ENCODE data around the gene SRC.

DNA sequence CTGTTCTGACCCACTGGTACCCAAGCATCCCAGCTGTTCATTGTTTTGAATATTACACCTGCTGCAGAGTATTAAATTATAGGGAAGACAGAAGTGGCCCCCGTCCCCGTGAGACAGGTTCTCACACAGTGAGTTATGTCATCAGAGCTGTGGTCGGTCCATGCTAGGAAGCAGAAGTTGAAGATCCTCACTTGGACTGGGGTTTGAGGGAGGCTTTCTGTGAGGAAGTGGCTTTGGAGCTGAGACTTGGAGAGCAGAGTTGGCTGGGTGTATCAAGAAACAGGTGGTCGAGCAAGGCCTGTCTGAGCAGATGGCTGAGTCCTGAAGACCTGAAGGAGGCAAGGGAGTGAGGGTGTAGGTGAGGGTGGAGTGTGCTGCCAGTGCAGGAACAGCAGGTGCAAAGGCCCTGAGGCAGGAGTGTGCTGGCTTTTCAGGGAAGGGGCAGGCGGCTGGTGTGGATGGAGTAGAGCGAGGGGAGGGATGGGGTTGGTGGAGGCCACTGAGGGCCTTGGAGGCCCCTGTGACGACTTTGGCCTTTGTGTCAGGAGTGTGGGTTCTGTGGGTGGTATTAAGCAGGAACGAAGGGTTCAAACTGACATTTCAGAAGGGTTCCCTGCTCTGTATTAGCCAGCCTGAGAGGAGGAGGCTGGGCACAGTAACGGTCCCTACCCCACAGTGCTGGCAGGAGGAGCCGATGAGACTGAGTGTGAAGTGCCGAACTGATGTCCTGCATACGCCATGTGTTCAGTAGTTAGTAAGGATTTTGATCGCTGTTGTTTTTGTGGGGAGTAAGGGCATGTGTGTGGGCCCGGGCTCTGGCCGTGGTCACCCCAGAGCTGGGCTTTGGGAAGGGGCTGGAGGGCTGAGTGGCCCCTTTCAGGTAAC is 11.8 kb downstream of the SRC start:
- TF ChIP-seq, protein P1, sequence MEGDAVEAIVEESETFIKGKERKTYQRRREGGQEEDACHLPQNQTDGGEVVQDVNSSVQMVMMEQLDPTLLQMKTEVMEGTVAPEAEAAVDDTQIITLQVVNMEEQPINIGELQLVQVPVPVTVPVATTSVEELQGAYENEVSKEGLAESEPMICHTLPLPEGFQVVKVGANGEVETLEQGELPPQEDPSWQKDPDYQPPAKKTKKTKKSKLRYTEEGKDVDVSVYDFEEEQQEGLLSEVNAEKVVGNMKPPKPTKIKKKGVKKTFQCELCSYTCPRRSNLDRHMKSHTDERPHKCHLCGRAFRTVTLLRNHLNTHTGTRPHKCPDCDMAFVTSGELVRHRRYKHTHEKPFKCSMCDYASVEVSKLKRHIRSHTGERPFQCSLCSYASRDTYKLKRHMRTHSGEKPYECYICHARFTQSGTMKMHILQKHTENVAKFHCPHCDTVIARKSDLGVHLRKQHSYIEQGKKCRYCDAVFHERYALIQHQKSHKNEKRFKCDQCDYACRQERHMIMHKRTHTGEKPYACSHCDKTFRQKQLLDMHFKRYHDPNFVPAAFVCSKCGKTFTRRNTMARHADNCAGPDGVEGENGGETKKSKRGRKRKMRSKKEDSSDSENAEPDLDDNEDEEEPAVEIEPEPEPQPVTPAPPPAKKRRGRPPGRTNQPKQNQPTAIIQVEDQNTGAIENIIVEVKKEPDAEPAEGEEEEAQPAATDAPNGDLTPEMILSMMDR (IDR thresholded peaks at IDR 0.05; ENCODE audit: low read length): no peak
- TF ChIP-seq EZH2 (IDR thresholded peaks at IDR 0.05; ENCODE audit: borderline replicate concordance, low read length): no peak

Data from OCI-LY1 (cell line).